ENCODE data around the gene SCAF1. TPM values are rescaled to one million over a fixed set of nuclear protein-coding genes. Genes with fewer than 3 reads are reported as not detected.

SCAF1 gene
- total and polyA plus RNA-seq, 2 of the 13 experiments (the other 11 are each of a cell fraction or from before 2014, with no cell fraction given) = 3.3 to 6.1 TPM

GRCh38 chr19:49672131-49672919 lies 30.3 kb downstream of the SCAF1 start (continued):
- TF ChIP-seq E2F1 (CRISPR knock-in tag; IDR thresholded peaks at IDR 0.05) (no peak), SAP130 (CRISPR knock-in tag; IDR thresholded peaks at IDR 0.05; ENCODE audit: low read depth) (peak; percentile 90), KLF16 (CRISPR knock-in tag; IDR thresholded peaks at IDR 0.05) (peak in 1 of 2 experiments; percentile 85; a peak in 1 of 4 replicates), ARID2 (CRISPR knock-in tag; IDR thresholded peaks at IDR 0.05; ENCODE audit: borderline replicate concordance) (no peak), REL (CRISPR knock-in tag; conservative IDR thresholded peaks at IDR 0.05) (0 out of 2 replicates have a peak, but pooled peaks have one; percentile 53), ZBTB34 (CRISPR knock-in tag; IDR thresholded peaks at IDR 0.05) (peak; percentile 68; the same call in 1 of the 2 replicates), TRIM24 (CRISPR knock-in tag; IDR thresholded peaks at IDR 0.05) (no peak), GATAD1 (CRISPR knock-in tag; IDR thresholded peaks at IDR 0.05) (peak; percentile 70), ZSCAN12 (CRISPR knock-in tag; IDR thresholded peaks at IDR 0.05) (no peak), TARDBP (CRISPR knock-in tag; IDR thresholded peaks at IDR 0.05) (peak; percentile 44; the same call in 1 of the 2 replicates), NFIB (CRISPR knock-in tag; IDR thresholded peaks at IDR 0.05; ENCODE audit: borderline replicate concordance) (no peak), ZBTB33 (CRISPR knock-in tag; IDR thresholded peaks at IDR 0.05) (peak; percentile 45; the same call in 1 of the 2 replicates), PRDM10 (CRISPR knock-in tag; IDR thresholded peaks at IDR 0.05; ENCODE audit: low read depth) (peak; percentile 86; the same call in 1 of the 2 replicates), ZNF367 (CRISPR knock-in tag; IDR thresholded peaks at IDR 0.05; ENCODE audit: borderline replicate concordance) (no peak), GMEB1 (CRISPR knock-in tag; IDR thresholded peaks at IDR 0.05; ENCODE audit: borderline replicate concordance) (peak; percentile 70)

Measured in HepG2 (cell line).